CD14-positive monocyte (primary cell): Measurements from ENCODE around the gene RECK. TPM values are rescaled to one million over a fixed set of nuclear protein-coding genes. Genes with fewer than 3 reads are reported as not detected.

Experiments used
- DNase-seq, 3 donors: peaks; one replicate each; pipeline ENCODE4 v3.0.0-alpha.2; 2011 to 2022
- H2AFZ ChIP-seq: 2 replicates; pipeline ENCODE4 v1.6.0; 2012; ENCODE audit warnings: mild to moderate bottlenecking, low read depth, low read length, inconsistent platforms; ENCODE audit not compliant: insufficient read depth, poor library complexity, severe bottlenecking
- H3K27ac ChIP-seq, 2 donors: 1 replicate in 1 of 2; 2 replicates in 1 of 2; pipeline ENCODE4 v1.5.1; 2012 to 2013; ENCODE audit warnings: low read length in 2 of 2, control low read depth in 1 of 2, inconsistent platforms in 1 of 2, low read depth in 1 of 2, mild to moderate bottlenecking in 1 of 2
- H3K27me3 ChIP-seq, 2 donors: one replicate each; pipeline versions ENCODE4 v1.6.0 to v1.6.1; 2011 to 2013; ENCODE audit warnings: low read length in 2 of 2; ENCODE audit not compliant: control insufficient read depth in 2 of 2, insufficient read depth in 2 of 2
- H3K36me3 ChIP-seq, 2 donors: replicated peaks in 1 of 2; 1 replicate in 1 of 2; 2 replicates in 1 of 2; pipeline versions ENCODE4 v1.5.1 to v1.6.1; 2012 to 2013; ENCODE audit warnings: low read length in 2 of 2, control low read depth in 1 of 2, inconsistent platforms in 1 of 2, mild to moderate bottlenecking in 1 of 2; ENCODE audit not compliant: insufficient read depth in 2 of 2, control insufficient read depth in 1 of 2
- H3K4me1 ChIP-seq, 2 donors: 1 replicate in 1 of 2; 2 replicates in 1 of 2; pipeline versions ENCODE4 v1.5.1 to v1.6.1; 2012 to 2013; ENCODE audit warnings: low read length in 2 of 2, control low read depth in 1 of 2, inconsistent platforms in 1 of 2, mild to moderate bottlenecking in 1 of 2, moderate library complexity in 1 of 2; ENCODE audit not compliant: insufficient read depth in 2 of 2, control insufficient read depth in 1 of 2
- H3K4me2 ChIP-seq: replicated peaks from 2 replicates; pipeline ENCODE3; 2012; ENCODE audit warnings: low read length, moderate library complexity, mild to moderate bottlenecking; ENCODE audit not compliant: poor library complexity, severe bottlenecking; ENCODE audit errors: extremely low read depth
- H3K4me3 ChIP-seq, 3 experiments: fragments of 200-600 bp in 1 of 3; sonication (generic) in 1 of 3; replicated peaks in 1 of 3; 1 replicate in 2 of 3; 2 replicates in 1 of 3; pipeline ENCODE4 v1.5.1; 2011 to 2013; ENCODE audit warnings: low read length in 3 of 3, mild to moderate bottlenecking in 3 of 3, control low read depth in 2 of 3, low read depth in 2 of 3, inconsistent platforms in 1 of 3, moderate library complexity in 1 of 3
- H3K79me2 ChIP-seq: 2 replicates; pipeline ENCODE4 v1.6.0; 2012; ENCODE audit warnings: mild to moderate bottlenecking, control low read depth, inconsistent platforms, low read length, moderate library complexity; ENCODE audit not compliant: insufficient read depth
- H3K9ac ChIP-seq: 2 replicates; pipeline ENCODE4 v1.6.0; 2017; ENCODE audit warnings: low read length, mild to moderate bottlenecking; ENCODE audit not compliant: insufficient read depth, poor library complexity, severe bottlenecking
- H3K9me3 ChIP-seq, 2 donors: replicated peaks in 1 of 2; 1 replicate in 1 of 2; 2 replicates in 1 of 2; pipeline versions ENCODE4 v1.5.1 to v1.6.1; 2012 to 2013; ENCODE audit warnings: low read length in 2 of 2, control low read depth in 1 of 2; ENCODE audit not compliant: control insufficient read depth in 1 of 2, insufficient read depth in 1 of 2
- H4K20me1 ChIP-seq: 2 replicates; pipeline ENCODE4 v1.6.0; 2012; ENCODE audit warnings: mild to moderate bottlenecking, low read length, control low read depth, moderate library complexity; ENCODE audit not compliant: insufficient read depth
- H3K27ac Mint-ChIP-seq, 7 donors: one replicate each; pipeline ENCODE4 v1.8.0; 2020; ENCODE audit warnings: mild to moderate bottlenecking in 7 of 7, mixed read lengths in 7 of 7, moderate library complexity in 6 of 7, inconsistent platforms in 2 of 7
- H3K27me3 Mint-ChIP-seq, 3 donors: one replicate each; pipeline ENCODE4 v1.8.0; 2021 to 2022; ENCODE audit warnings: low read depth in 3 of 3, mild to moderate bottlenecking in 3 of 3, mixed read lengths in 3 of 3, moderate library complexity in 3 of 3, inconsistent platforms in 1 of 3
- H3K36me3 Mint-ChIP-seq, 2 donors: one replicate each; pipeline ENCODE4 v1.8.0; 2020; ENCODE audit warnings: mixed read lengths in 2 of 2, inconsistent platforms in 1 of 2, mild to moderate bottlenecking in 1 of 2
- H3K4me1 Mint-ChIP-seq: one replicate; pipeline ENCODE4 v1.8.0; 2020; ENCODE audit warnings: mild to moderate bottlenecking, mixed read lengths
- H3K4me3 Mint-ChIP-seq, 2 donors: one replicate each; pipeline ENCODE4 v1.8.0; 2020; ENCODE audit warnings: mild to moderate bottlenecking in 2 of 2, mixed read lengths in 2 of 2, moderate library complexity in 1 of 2
- H3K9me3 Mint-ChIP-seq, 7 donors: one replicate each; pipeline ENCODE4 v1.8.0; 2020 to 2022; ENCODE audit warnings: mixed read lengths in 7 of 7, mild to moderate bottlenecking in 6 of 7, moderate library complexity in 6 of 7, inconsistent platforms in 2 of 7
- WGBS: methylation state at CpG from one replicate; pipeline ENCODE4 v1.1.5; 2013; ENCODE audit warnings: missing lambda C conversion rate; ENCODE audit not compliant: insufficient coverage; 5-methylcytosine and 5-hydroxymethylcytosine counted together
- intact Hi-C, 2 donors: fragments of 100-400 bp; cut with micrococcal nuclease; formaldehyde crosslinking; loops; one replicate each; pipeline versions ENCODE4 v1.15.0 to v1.15.1; 2023
- polyA plus RNA-seq, 3 donors: library from polyadenylated mRNA; depleted of rRNA in 1 of 3; unstranded in 2 of 3; stranded (reverse) in 1 of 3; fragments of 300-500 nt in 2 of 3; fragments of >200 nt in 1 of 3; fragmentation: Illumina TruSeq in 2 of 3; gene quantifications; 1 replicate in 2 of 3; 2 replicates in 1 of 3; pipeline ENCODE4 v1.2.3, GENCODE V29; 2012 to 2021
- TF ChIP-seq, protein P1 (sequence below): fragments of 200-600 bp; IDR thresholded peaks from one replicate; pipeline ENCODE4 v1.8.0; 2022; ENCODE audit warnings: antibody characterized with exemption, mild to moderate bottlenecking

The RECK gene
- polyA plus RNA-seq, 3 donors, result 5.0 to 5.2 (median 5.1) TPM

DNA sequence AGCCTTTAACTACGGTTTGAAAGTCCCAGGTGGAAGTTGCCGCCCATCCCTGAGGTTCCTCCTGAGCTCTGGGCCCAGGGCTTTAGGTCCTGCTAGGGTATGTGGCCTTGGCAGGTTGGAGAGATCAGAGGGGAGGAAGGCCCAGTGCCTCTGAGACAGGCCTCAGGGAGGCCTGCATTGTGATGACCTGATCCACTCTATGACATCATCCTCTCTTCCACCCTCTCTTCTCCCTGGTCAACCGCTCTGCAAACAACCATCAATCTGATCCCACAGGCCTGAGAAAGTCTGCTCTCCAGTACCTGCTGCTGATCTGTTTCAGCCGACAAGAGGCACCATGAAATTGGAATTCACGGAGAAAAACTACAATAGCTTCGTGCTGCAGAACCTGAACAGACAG is 132.5 kb downstream of the RECK start, which contains the start of gene CCIN:
TSS of gene CCIN (plus strand) at position 223 of the 400 bp plus-strand sequence. CDS start at position 338, 115 bp downstream.
- Histone ChIP-seq H3K4me1 (peaks cover 18 to 28% of the 10 kb centered on the region in 2 donors), H3K4me2 (no peak within 1 kb of the TSS), H2AFZ (no peak within 1 kb of the TSS), H3K4me3 (no peak within 1 kb of the TSS), H3K9me3 (no peaks in the 10 kb centered on the region), H3K27me3 (no peaks in the 10 kb centered on the region), H3K79me2 (no peaks in the 10 kb centered on the region), H3K9ac (no peak within 1 kb of the TSS), H3K27ac (no peak within 1 kb of the TSS), H4K20me1 (no peaks in the 10 kb centered on the region), H3K36me3 (no peaks in the 10 kb centered on the region)
- WGBS, result 95% methylated on average over 4 of the region's 6 CpGs
- Mint-ChIP-seq H3K4me1 (peaks cover 41% of the 10 kb centered on the region), H3K27ac (peak within 1 kb of the TSS in 4 of 7 donors; percentile 7 to 71 (median 36)), H3K4me3 (peak within 1 kb of the TSS; percentile 10 to 30), H3K9me3 (no peaks in the 10 kb centered on the region), H3K36me3 (peaks cover under 1 to 3% of the 10 kb centered on the region in 2 donors), H3K27me3 (peaks cover 7 to 18% (median 7%) of the 10 kb centered on the region in 3 donors)
- TF ChIP-seq, protein P1, sequence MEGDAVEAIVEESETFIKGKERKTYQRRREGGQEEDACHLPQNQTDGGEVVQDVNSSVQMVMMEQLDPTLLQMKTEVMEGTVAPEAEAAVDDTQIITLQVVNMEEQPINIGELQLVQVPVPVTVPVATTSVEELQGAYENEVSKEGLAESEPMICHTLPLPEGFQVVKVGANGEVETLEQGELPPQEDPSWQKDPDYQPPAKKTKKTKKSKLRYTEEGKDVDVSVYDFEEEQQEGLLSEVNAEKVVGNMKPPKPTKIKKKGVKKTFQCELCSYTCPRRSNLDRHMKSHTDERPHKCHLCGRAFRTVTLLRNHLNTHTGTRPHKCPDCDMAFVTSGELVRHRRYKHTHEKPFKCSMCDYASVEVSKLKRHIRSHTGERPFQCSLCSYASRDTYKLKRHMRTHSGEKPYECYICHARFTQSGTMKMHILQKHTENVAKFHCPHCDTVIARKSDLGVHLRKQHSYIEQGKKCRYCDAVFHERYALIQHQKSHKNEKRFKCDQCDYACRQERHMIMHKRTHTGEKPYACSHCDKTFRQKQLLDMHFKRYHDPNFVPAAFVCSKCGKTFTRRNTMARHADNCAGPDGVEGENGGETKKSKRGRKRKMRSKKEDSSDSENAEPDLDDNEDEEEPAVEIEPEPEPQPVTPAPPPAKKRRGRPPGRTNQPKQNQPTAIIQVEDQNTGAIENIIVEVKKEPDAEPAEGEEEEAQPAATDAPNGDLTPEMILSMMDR, result no peak
- DNase-seq, result no peak
- intact Hi-C loops, result loop anchor here (5.0 to 10.0 kb wide), 2 partner anchors 42 to 134 kb away; partner anchors contain the start of gene RECK (in 2 of the 2)

DNA sequence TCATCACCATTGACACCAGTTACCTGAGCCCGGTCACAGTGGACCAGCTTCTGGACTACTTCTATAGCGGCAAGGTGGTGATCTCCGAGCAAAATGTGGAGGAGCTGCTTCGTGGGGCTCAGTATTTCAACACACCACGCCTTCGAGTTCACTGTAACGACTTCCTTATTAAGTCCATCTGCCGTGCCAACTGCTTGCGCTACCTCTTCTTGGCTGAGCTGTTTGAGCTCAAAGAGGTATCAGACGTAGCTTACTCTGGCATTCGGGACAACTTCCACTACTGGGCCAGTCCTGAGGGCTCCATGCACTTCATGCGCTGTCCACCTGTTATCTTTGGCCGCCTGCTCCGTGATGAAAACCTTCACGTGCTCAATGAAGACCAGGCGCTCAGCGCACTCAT is 133.0 kb downstream of the RECK start:
- intact Hi-C loops, result loop anchor here (5.0 to 10.0 kb wide), 2 partner anchors 42 to 135 kb away; partner anchors contain the start of gene RECK (in 2 of the 2)
- H3K4me2 ChIP-seq, result no peak overlapping the region
- no peaks in the 10 kb centered on the region for H3K27me3 ChIP-seq
- no peaks in the 10 kb centered on the region for H3K36me3 Mint-ChIP-seq
- no peak overlapping the region for H3K9ac ChIP-seq
- no peaks in the 10 kb centered on the region for H3K9me3 ChIP-seq
- H3K9me3 Mint-ChIP-seq, result no peaks in the 10 kb centered on the region
- H3K27me3 Mint-ChIP-seq, result peaks cover 5 to 18% (median 7%) of the 10 kb centered on the region in 3 donors
- H3K4me1 ChIP-seq, result peaks cover 18 to 28% of the 10 kb centered on the region in 2 donors
- peak in 2 of 3 donors; percentile 54 to 75 for DNase-seq
- no peak overlapping the region for H2AFZ ChIP-seq
- peak overlapping the region in 2 of 7 donors; percentile 36 to 71 for H3K27ac Mint-ChIP-seq
- no peak overlapping the region for H3K4me3 ChIP-seq
- H3K79me2 ChIP-seq, result no peaks in the 10 kb centered on the region
- 51% methylated on average over 17 of the region's 17 CpGs for WGBS
- peaks cover 37% of the 10 kb centered on the region for H3K4me1 Mint-ChIP-seq
- no peaks in the 10 kb centered on the region for H3K36me3 ChIP-seq
- no peaks in the 10 kb centered on the region for H4K20me1 ChIP-seq
- no peak overlapping the region for H3K27ac ChIP-seq
- TF ChIP-seq, protein P1, result no peak
- peak overlapping the region; percentile 10 to 30 for H3K4me3 Mint-ChIP-seq
